Stimulated activated naive CD8-positive, alpha-beta T cell treated with anti-CD3 and anti-CD28 coated beads, Interleukin-15, Interleukin-2, amounts not matched to agents 100 ng/mL and 50 ng/mL, for 24 hours (primary cell): ENCODE results near the gene B4GALT1.

ENCODE experiments used
- H3K27ac Mint-ChIP-seq: one replicate; pipeline ENCODE4 v1.8.0; 2021; ENCODE audit warnings: mild to moderate bottlenecking, mixed read lengths
- H3K27me3 Mint-ChIP-seq: one replicate; pipeline ENCODE4 v1.8.0; 2021; ENCODE audit warnings: mixed read lengths
- H3K36me3 Mint-ChIP-seq: one replicate; pipeline ENCODE4 v1.8.0; 2021; ENCODE audit warnings: low read depth, mixed read lengths
- H3K4me1 Mint-ChIP-seq: one replicate; pipeline ENCODE4 v1.8.0; 2021; ENCODE audit warnings: low read depth, mixed read lengths
- H3K4me3 Mint-ChIP-seq: one replicate; pipeline ENCODE4 v1.8.0; 2021; ENCODE audit warnings: mild to moderate bottlenecking, mixed read lengths
- H3K9me3 Mint-ChIP-seq: one replicate; pipeline ENCODE4 v1.8.0; 2021; ENCODE audit warnings: mixed read lengths

Gene B4GALT1

DNA sequence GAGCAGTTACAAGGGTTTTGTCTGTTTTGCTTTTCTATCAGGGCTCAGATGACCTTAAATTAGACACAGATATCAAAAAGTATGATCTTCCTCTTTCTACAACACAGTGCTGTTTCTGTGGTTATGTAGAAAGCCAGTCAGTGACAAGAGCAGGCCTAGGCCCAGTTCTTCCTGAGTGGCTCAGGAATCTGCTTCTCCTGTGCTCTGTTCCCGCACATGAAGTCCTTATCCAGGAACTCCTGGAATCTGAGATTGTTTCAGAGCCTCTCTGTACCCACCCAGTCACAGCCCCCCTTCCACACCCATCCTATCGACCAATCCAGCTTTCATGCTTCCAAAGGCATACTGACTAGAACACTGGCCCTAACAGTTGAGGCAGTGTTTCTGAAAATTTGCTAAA, 50.3 kb downstream of the B4GALT1 start:
- H3K4me1 Mint-ChIP-seq = peaks cover 25% of the 10 kb centered on the region
- H3K36me3 Mint-ChIP-seq = peaks cover 59% of the 10 kb centered on the region
- H3K27ac Mint-ChIP-seq = peak overlapping the region; percentile 32
- H3K27me3 Mint-ChIP-seq = no peaks in the 10 kb centered on the region
- H3K9me3 Mint-ChIP-seq = no peaks in the 10 kb centered on the region
- peak overlapping the region; percentile 35 for H3K4me3 Mint-ChIP-seq

DNA sequence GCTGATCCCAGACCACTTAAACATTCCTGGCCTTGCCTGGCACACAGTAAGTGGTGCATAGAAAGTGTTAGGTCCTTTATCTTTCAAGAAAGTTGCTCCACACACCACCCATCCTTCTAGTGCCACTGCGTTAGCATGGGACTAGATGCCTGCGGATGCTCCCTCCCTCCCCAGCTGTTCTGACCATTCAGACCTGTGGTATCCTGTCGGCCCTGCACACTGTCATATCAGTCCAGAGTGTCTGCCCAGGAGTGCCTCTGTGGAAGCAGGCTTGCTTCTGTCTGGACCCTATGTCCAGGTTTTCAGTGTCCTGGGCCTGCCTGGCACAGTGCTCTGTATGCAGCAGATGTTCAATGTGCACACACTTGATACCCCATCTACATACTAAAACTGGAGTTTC, 52.4 kb downstream of the B4GALT1 start:
- peaks cover 24% of the 10 kb centered on the region for H3K4me1 Mint-ChIP-seq

DNA sequence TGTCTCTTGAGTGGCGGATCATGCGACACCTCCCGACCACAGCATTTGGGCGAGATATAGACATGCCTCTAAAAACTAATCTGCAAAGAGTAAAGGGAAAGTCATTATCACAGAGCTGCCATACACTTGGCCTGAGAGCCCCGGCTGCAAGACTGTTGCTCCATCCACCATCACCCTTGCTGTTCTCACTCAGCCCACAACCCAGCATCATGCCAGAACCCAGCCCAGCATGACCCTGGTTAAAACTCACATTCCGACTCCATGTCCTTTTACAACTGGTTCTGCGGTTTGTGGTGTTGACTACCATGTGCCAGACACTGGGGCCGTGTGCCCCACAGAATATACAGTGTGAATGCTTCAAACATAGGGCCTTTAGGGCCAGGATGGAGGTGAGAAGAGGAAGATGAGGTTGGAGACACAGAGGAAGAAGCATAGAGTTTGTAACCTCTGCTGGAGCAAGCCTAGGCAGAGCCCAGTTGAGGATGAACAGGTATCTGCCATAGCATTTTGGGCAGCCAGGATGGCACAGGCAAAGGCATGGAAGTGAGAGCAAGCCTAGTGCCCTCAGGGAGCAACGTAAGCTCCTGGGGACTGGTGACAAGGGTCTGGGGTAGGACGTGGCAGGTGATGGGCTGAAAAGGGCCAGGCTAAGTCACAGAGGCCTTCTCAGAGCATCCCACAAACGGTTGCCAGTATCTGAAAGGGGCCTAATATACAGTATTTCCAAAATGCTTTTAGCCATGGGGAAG, 53.2 kb downstream of the B4GALT1 start:
- peaks cover 27% of the 10 kb centered on the region for H3K4me1 Mint-ChIP-seq
- H3K36me3 Mint-ChIP-seq = peaks cover 43% of the 10 kb centered on the region
- H3K27ac Mint-ChIP-seq = peak overlapping the region; percentile 61
- no peaks in the 10 kb centered on the region for H3K27me3 Mint-ChIP-seq
- H3K9me3 Mint-ChIP-seq = no peaks in the 10 kb centered on the region
- no peak overlapping the region for H3K4me3 Mint-ChIP-seq

More for the DNA sequence above, 52.4 kb downstream of the B4GALT1 start:
- no peaks in the 10 kb centered on the region for H3K9me3 Mint-ChIP-seq
- peaks cover 47% of the 10 kb centered on the region for H3K36me3 Mint-ChIP-seq
- no peak overlapping the region for H3K4me3 Mint-ChIP-seq
- H3K27ac Mint-ChIP-seq = peak overlapping the region; percentile 61
- no peaks in the 10 kb centered on the region for H3K27me3 Mint-ChIP-seq

DNA sequence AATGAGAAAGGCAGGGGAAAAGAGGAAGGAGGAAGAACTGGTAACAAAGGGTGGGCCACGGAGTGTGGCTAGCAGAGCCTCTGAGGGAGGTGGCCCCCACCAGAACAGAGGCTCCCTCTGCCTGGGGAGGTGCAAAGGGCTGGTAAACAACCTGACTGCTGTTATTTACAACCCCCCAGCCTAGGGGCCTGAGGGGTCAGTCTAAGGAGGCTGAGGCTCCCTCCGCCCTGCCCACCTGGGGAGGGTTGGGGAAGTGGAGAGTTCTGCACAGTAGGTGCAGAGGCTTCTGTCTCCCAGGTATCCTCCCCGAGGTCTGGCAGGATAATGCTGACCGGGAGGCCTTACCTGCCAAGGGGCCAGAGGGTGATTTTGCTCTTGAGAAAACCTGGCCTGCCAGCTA, 55.0 kb downstream of the B4GALT1 start:
- Mint-ChIP-seq H3K9me3 (no peaks in the 10 kb centered on the region), H3K27ac (no peak overlapping the region), H3K36me3 (peaks cover 38% of the 10 kb centered on the region)

DNA sequence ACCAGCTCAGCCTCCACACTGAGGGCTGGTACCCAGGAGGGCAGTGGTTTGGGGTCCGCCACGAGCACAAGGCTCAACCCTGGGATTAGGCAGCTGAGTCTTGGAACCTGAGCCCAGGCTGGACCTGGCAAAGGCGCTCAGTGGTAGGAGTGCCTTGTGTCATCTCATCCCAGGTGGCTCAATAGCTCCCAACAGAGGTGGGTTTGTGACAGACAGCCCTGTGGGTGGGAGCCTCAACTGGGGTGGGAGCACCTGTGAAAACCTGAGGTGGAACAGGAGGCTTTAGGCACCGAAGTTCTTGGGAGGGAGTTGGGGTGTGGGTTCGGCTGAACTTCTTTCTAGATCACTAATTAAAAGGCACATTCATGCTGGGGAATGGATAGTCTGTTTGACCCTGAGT, 55.5 kb downstream of the B4GALT1 start:
- Mint-ChIP-seq H3K4me3 (no peak overlapping the region), H3K27ac (no peak overlapping the region)

More for the DNA sequence above, 55.0 kb downstream of the B4GALT1 start:
- no peaks in the 10 kb centered on the region for H3K27me3 Mint-ChIP-seq
- peaks cover 21% of the 10 kb centered on the region for H3K4me1 Mint-ChIP-seq
- no peak overlapping the region for H3K4me3 Mint-ChIP-seq

DNA sequence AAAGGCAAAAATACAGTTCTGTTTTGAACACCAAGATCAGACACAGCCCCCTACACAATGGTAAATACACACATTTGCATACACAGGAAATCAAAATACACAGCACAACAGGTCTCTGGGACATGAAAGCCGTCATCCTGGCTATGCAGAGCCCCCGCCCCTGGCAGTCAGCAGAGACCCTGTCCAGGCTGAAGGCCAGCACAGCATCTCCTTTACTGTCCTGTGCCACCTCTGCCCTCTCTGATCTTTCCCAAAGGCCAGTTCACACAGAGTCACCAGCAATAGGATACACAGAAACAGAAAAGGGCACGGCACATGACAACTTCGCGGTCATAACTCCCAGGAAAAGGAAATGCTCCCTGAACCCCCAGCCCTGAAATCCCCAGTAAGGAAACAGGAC, 56.5 kb downstream of the B4GALT1 start:
- Mint-ChIP-seq H3K27ac (no peak overlapping the region), H3K27me3 (no peaks in the 10 kb centered on the region), H3K9me3 (no peaks in the 10 kb centered on the region), H3K4me3 (no peak overlapping the region), H3K36me3 (peaks cover 35% of the 10 kb centered on the region), H3K4me1 (peaks cover 17% of the 10 kb centered on the region)

More for the DNA sequence above, 55.5 kb downstream of the B4GALT1 start:
- Mint-ChIP-seq H3K9me3 (no peaks in the 10 kb centered on the region), H3K4me1 (peaks cover 17% of the 10 kb centered on the region), H3K27me3 (no peaks in the 10 kb centered on the region), H3K36me3 (peaks cover 38% of the 10 kb centered on the region)

DNA sequence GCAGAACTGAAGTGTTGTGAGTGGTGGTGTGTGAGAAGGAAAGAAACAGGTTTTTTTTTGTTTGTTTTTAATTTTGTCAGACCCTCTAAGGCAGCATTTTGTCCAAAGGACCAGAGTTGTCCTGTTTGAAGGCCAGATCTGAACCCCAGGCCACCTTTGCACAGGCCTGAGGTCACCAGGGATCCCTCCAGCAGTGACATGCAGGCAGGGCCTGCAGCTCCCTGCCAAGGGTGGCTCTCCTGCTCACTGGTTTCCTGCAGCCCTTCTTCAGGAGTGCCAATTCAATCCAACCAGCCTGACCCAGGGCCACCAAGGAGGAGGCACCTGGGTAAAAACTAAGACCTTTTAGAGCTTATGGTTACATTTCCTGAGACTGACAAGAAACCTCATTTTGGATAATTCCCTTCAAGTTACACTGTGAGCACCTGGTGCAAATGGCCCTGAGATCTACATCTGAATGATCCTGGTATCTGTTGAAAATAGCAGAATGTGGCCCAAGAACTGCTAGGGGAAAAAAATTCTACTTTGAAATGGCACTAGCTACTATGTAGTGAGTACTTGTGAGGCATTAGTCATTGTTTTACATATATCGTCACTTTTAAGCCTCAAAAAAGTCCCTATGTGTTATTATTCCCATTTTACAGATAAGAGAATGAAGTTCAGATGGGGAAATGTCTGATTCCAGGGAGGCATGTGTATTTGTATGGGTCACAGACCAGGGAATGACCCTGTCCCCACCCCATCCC, 57.1 kb downstream of the B4GALT1 start:
- no peak overlapping the region for H3K4me3 Mint-ChIP-seq
- no peaks in the 10 kb centered on the region for H3K9me3 Mint-ChIP-seq
- no peaks in the 10 kb centered on the region for H3K27me3 Mint-ChIP-seq
- H3K27ac Mint-ChIP-seq = peak overlapping the region; percentile 24
- H3K36me3 Mint-ChIP-seq = peaks cover 29% of the 10 kb centered on the region
- H3K4me1 Mint-ChIP-seq = peaks cover 17% of the 10 kb centered on the region

DNA sequence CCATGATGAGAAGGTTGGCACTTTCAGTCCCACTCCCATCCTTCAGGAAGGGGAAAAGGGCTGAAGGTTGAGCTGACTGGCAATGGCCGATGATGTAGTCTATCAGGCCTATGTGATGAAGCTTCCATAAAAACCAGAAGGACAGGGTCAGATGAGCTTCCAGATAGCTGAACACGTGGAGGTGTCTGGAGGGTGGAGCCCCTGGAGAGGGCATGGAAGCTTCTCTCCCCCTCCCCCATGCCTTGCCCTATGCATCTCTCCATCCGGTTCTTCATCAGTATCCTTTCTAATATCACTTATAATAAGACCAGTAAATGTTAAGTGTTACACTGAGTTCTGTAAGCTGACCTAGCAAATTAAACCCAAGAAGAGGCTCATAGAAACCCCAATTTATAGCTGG, 58.0 kb downstream of the B4GALT1 start:
- Mint-ChIP-seq H3K4me3 (no peak overlapping the region), H3K27me3 (no peaks in the 10 kb centered on the region), H3K4me1 (peaks cover 17% of the 10 kb centered on the region), H3K27ac (no peak overlapping the region), H3K36me3 (peaks cover 22% of the 10 kb centered on the region), H3K9me3 (no peaks in the 10 kb centered on the region)

DNA sequence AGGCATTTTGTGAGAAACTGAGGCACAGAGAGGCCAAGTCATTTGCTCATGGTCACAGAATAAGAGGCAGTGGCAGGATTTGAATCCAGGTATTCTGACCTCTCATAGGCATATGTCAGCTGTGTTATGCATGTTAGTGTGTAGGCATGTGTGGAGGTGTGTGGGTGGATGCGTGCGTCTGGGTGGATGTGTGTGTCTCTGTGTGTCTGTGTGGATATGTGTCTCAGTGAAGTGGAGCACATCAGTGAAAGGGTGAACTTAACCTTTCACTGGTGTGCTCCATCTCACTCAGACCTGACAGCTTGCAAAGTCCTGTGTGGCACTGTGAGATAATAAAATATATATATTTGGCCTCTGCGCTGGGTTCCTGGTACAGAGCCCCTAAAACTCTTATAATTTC, 58.7 kb downstream of the B4GALT1 start:
- peaks cover 15% of the 10 kb centered on the region for H3K36me3 Mint-ChIP-seq
- H3K27me3 Mint-ChIP-seq = no peaks in the 10 kb centered on the region
- no peak overlapping the region for H3K4me3 Mint-ChIP-seq
- peak overlapping the region; percentile 14 for H3K27ac Mint-ChIP-seq
- no peaks in the 10 kb centered on the region for H3K9me3 Mint-ChIP-seq
- H3K4me1 Mint-ChIP-seq = peaks cover 17% of the 10 kb centered on the region

DNA sequence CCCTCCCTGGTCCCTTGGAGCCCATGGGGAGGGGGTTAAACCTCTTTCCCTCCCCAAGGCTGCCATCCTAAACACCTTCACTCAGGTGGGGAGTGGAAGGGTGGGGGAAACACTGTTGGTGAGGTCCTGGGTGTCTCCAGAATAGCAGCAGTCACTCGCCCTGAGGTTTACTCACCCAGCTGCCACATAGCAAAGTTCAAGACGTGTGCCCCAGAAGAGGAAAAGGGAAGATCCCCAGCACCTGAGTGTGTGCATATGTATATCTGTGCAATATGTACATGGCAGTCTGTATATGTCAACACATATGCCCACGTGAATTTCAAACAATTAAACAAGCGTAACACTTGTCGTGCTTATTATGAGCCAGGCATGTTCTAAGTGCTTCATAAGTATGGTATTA, 59.4 kb downstream of the B4GALT1 start:
- peaks cover 17% of the 10 kb centered on the region for H3K4me1 Mint-ChIP-seq
- H3K36me3 Mint-ChIP-seq = peaks cover 10% of the 10 kb centered on the region
- H3K27me3 Mint-ChIP-seq = no peaks in the 10 kb centered on the region
- H3K4me3 Mint-ChIP-seq = no peak overlapping the region
- H3K27ac Mint-ChIP-seq = no peak overlapping the region
- no peaks in the 10 kb centered on the region for H3K9me3 Mint-ChIP-seq

DNA sequence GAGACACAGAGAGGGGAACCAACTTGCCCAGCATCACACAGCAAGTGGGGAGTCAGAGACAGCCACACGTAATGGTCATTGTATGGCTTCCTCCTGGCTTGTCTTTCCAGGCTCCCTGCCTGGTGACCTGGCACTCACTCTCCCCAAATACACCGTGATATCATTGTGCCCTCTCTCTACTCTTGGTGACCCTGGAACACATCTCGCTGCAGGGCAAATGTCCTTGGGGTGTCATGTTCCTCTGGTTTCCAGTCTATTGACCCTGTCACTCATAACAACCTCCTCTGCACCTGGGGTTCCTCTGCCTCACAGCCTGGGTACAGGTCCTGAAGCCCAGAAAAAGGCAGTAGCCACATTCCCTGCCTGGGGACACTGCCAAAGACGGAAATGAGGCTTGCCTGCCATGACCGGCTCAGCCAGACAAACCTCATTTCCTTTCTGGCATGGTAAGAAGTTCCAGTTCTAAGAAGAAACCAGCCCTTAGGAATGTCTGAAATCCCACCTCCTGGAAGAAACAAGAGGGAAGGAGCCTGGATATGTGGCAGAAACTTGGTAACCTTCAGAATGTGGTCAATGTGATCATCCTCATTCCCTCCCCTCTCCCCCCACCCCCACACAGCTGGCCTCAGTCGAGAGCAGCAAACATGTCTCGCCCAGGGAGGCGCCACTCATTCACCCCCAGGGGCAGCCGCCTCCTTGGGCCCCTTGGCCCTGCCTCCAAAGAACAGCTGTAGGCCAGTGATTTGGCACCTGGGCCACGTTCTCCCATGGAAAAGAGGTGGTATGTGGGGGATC, 60.1 kb downstream of the B4GALT1 start:
- peaks cover 17% of the 10 kb centered on the region for H3K4me1 Mint-ChIP-seq
- no peaks in the 10 kb centered on the region for H3K27me3 Mint-ChIP-seq
- H3K4me3 Mint-ChIP-seq = no peak overlapping the region
- no peaks in the 10 kb centered on the region for H3K9me3 Mint-ChIP-seq
- H3K27ac Mint-ChIP-seq = no peak overlapping the region
- H3K36me3 Mint-ChIP-seq = peaks cover 4% of the 10 kb centered on the region

DNA sequence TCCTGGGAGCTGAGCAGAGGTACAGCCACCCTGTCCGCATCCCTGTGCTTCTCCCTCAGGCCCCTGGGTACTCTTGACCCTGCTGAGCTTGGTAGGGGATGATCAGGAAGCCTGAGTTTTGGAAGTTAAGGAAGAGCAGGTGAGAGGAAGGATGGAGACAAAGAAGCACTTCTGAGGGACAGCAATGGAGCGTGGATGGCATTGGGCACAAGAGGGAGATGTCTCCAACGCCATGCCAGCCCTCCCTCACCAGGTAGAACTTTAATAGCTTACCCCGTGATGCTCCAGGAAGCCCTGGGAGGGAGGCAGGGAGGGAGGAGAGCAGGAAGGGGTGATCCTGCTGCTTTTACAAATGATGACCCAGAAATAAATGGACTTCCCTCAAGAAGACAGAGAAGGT, 60.8 kb downstream of the B4GALT1 start:
- H3K36me3 Mint-ChIP-seq = no peaks in the 10 kb centered on the region

DNA sequence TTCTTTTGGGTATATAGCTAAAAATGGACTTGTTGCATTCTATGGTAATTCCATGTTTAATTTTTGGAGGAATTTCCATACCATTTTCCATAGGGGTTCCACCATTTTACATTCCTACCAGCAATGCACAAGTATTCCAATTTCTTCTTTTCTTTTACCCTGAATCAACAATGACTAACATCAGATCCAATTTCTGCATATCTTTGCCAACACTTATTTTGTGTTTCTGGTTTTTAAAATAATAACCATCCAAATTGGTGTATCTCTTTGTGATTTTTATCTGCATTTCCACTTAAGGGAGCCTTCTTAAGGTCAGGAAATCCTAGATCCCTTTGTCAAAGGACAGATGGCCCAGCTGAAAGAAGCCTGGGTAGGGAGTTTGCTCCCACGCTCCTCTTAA, 61.2 kb downstream of the B4GALT1 start:
- no peak overlapping the region for H3K27ac Mint-ChIP-seq
- H3K9me3 Mint-ChIP-seq = no peaks in the 10 kb centered on the region
- H3K4me1 Mint-ChIP-seq = peaks cover 17% of the 10 kb centered on the region
- H3K4me3 Mint-ChIP-seq = no peak overlapping the region
- no peaks in the 10 kb centered on the region for H3K36me3 Mint-ChIP-seq
- no peaks in the 10 kb centered on the region for H3K27me3 Mint-ChIP-seq

More for the DNA sequence above, 60.8 kb downstream of the B4GALT1 start:
- H3K27ac Mint-ChIP-seq = no peak overlapping the region
- H3K4me1 Mint-ChIP-seq = peaks cover 17% of the 10 kb centered on the region
- no peaks in the 10 kb centered on the region for H3K27me3 Mint-ChIP-seq
- no peak overlapping the region for H3K4me3 Mint-ChIP-seq
- H3K9me3 Mint-ChIP-seq = no peaks in the 10 kb centered on the region

DNA sequence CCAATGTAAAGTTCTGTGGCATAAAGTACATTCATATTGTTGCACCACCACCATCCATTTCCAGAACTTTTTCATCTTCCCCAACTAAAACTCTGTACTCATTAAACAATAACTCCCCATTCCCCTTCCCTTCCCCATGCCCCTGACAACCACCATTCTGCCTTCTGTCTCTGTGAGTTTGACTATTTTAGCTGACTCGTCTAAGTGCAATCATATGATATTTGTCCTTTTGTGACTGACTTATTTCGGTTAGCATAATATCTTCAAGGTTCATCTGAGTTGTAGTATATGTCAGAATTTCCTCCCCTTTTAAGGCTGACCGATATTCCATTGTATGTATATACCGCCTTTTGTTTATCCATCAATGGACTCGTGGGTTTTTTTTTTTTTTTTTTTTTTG, 61.6 kb downstream of the B4GALT1 start:
- no peak overlapping the region for H3K27ac Mint-ChIP-seq
- H3K9me3 Mint-ChIP-seq = no peaks in the 10 kb centered on the region
- H3K36me3 Mint-ChIP-seq = no peaks in the 10 kb centered on the region
- H3K27me3 Mint-ChIP-seq = no peaks in the 10 kb centered on the region
- no peak overlapping the region for H3K4me3 Mint-ChIP-seq
- peaks cover 15% of the 10 kb centered on the region for H3K4me1 Mint-ChIP-seq

DNA sequence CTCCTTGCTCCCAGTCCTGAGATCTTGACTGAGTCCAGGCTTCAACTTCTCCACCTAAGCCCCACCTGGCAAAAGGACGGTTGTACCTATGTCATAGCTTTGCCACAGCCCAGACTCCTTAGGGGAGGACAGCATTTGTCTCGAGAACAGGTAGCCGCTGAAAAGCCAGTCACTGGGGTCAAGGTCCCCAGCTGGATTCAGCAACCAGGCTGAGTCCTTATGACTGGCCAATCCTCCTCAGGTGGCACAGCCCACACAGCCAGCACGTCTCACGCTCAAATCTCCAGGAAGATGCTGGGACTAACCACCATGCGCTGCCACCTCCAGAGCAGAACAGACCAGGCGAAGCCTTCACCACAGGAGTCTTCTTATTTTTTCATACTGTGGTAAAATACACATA, 62.7 kb downstream of the B4GALT1 start:
- H3K36me3 Mint-ChIP-seq = no peaks in the 10 kb centered on the region
- H3K4me3 Mint-ChIP-seq = no peak overlapping the region
- H3K27ac Mint-ChIP-seq = no peak overlapping the region
- no peaks in the 10 kb centered on the region for H3K9me3 Mint-ChIP-seq
- H3K4me1 Mint-ChIP-seq = peaks cover 5% of the 10 kb centered on the region
- no peaks in the 10 kb centered on the region for H3K27me3 Mint-ChIP-seq
